Neural cell (in vitro differentiated cells): ENCODE data around the gene VPS13D. TPM values are rescaled to one million over a fixed set of nuclear protein-coding genes. Genes with fewer than 3 reads are reported as not detected.

Experiments used
- H2AFZ ChIP-seq: fragments of 200-600, 300-800 bp; sonication (generic), shearing (Covaris generic); 2 replicates; pipeline ENCODE4 v1.6.0; 2014; ENCODE audit warnings: low read depth, mild to moderate bottlenecking, antibody characterized with exemption, low read length, moderate library complexity
- H3F3A ChIP-seq: fragments of 200-600 bp; shearing (Covaris generic); 2 replicates; pipeline ENCODE4 v1.6.1; 2016; ENCODE audit warnings: mild to moderate bottlenecking, moderate library complexity, mixed read lengths, antibody characterized with exemption, low read length; ENCODE audit not compliant: insufficient read depth, poor library complexity, severe bottlenecking
- H3K27ac ChIP-seq: fragments of 200-600, 300-800 bp; sonication (generic), shearing (Covaris generic); 2 replicates; pipeline ENCODE4 v1.5.1; 2014; ENCODE audit warnings: mild to moderate bottlenecking, low read length, moderate library complexity
- H3K27me3 ChIP-seq: fragments of 300-800, 200-600 bp; sonication (generic), shearing (Covaris generic); 2 replicates; pipeline ENCODE4 v1.6.0; 2014; ENCODE audit warnings: mild to moderate bottlenecking, low read depth, low read length, moderate library complexity; ENCODE audit not compliant: insufficient read depth
- H3K36me3 ChIP-seq: fragments of 300-800, 200-600 bp; sonication (generic), shearing (Covaris generic); 2 replicates; pipeline ENCODE4 v1.5.1; 2014; ENCODE audit warnings: mild to moderate bottlenecking, antibody characterized with exemption, low read length, moderate library complexity; ENCODE audit not compliant: insufficient read depth
- H3K4me2 ChIP-seq: fragments of 300-800, 200-600 bp; sonication (generic), shearing (Covaris generic); 2 replicates; pipeline ENCODE4 v1.6.0; 2014; ENCODE audit warnings: mild to moderate bottlenecking, low read length
- H3K4me3 ChIP-seq: fragments of 300-800, 200-600 bp; sonication (generic), shearing (Covaris generic); 2 replicates; pipeline ENCODE4 v1.5.1; 2014; ENCODE audit warnings: mild to moderate bottlenecking, low read length, moderate library complexity
- H3K79me2 ChIP-seq: fragments of 200-600 bp; shearing (Covaris generic); replicated peaks from 2 replicates; pipeline ENCODE4 v1.6.0; 2014; ENCODE audit warnings: mild to moderate bottlenecking, low read length, moderate library complexity; ENCODE audit not compliant: insufficient read depth
- H3K9ac ChIP-seq: fragments of 300-800, 200-600 bp; sonication (generic), shearing (Covaris generic); 2 replicates; pipeline ENCODE4 v1.6.1; 2016; ENCODE audit warnings: mild to moderate bottlenecking, low read length, mixed read lengths
- H3K9me2 ChIP-seq: fragments of 200-600 bp; shearing (Covaris generic); 2 replicates; pipeline ENCODE4 v1.6.1; 2016; ENCODE audit warnings: mild to moderate bottlenecking, low read length, mixed read lengths; ENCODE audit not compliant: insufficient read depth
- H3K9me3 ChIP-seq: fragments of 200-600, 300-800 bp; sonication (generic), shearing (Covaris generic); 2 replicates; pipeline ENCODE4 v1.6.1; 2016; ENCODE audit warnings: mild to moderate bottlenecking, mixed run types, low read length, moderate library complexity, mixed read lengths
- H4K20me1 ChIP-seq: fragments of 200-600 bp; shearing (Covaris generic); 2 replicates; pipeline ENCODE4 v1.6.1; 2016; ENCODE audit warnings: mild to moderate bottlenecking, mixed run types; ENCODE audit not compliant: insufficient read depth
- EP300 ChIP-seq: fragments of 450-650 bp; conservative IDR thresholded peaks from 2 replicates; pipeline ENCODE4 v1.6.1; 2014; ENCODE audit warnings: antibody characterized with exemption, mild to moderate bottlenecking, moderate library complexity; ENCODE audit not compliant: poor library complexity, severe bottlenecking
- EZH2 ChIP-seq: fragments of 200-600, 300-800 bp; shearing (Covaris generic), sonication (generic); IDR thresholded peaks from 2 replicates; pipeline ENCODE4 v1.6.1; 2014; ENCODE audit warnings: antibody characterized with exemption, low read length, borderline replicate concordance, mild to moderate bottlenecking; ENCODE audit not compliant: insufficient read depth, poor library complexity, severe bottlenecking
- MXI1 ChIP-seq: fragments of 450-650 bp; conservative IDR thresholded peaks from 2 replicates; pipeline ENCODE4 v1.6.1; 2014; ENCODE audit warnings: antibody characterized with exemption, mild to moderate bottlenecking; ENCODE audit not compliant: poor library complexity, severe bottlenecking
- POLR2AphosphoS5 ChIP-seq: IDR thresholded peaks from 2 replicates; pipeline ENCODE4 v1.6.1; 2012
- RAD21 ChIP-seq: fragments of 450-650 bp; conservative IDR thresholded peaks from 2 replicates; pipeline ENCODE4 v1.6.1; 2014; ENCODE audit warnings: antibody characterized with exemption, mild to moderate bottlenecking, moderate library complexity
- SMC3 ChIP-seq: fragments of 450-650 bp; conservative IDR thresholded peaks from 2 replicates; pipeline ENCODE4 v1.6.1; 2014; ENCODE audit warnings: antibody characterized with exemption, mild to moderate bottlenecking, moderate library complexity; ENCODE audit not compliant: poor library complexity
- TAF1 ChIP-seq: IDR thresholded peaks from 2 replicates; pipeline ENCODE4 v1.6.1; 2012; ENCODE audit warnings: low read depth
- polyA plus RNA-seq: library from polyadenylated mRNA; depleted of rRNA; stranded (reverse); fragments of >200 nt; gene quantifications from 2 replicates; pipeline ENCODE4 v1.2.3, GENCODE V29; 2014
- TF ChIP-seq, protein P1 (sequence below): IDR thresholded peaks from 2 replicates; pipeline ENCODE4 v1.6.1; 2012; ENCODE audit warnings: borderline replicate concordance
- TF ChIP-seq, protein P2 (sequence below): fragments of 450-650 bp; IDR thresholded peaks from 2 replicates; pipeline ENCODE4 v1.5.1; 2014; ENCODE audit warnings: antibody characterized with exemption, mild to moderate bottlenecking, moderate library complexity; ENCODE audit not compliant: poor library complexity, severe bottlenecking

Gene VPS13D
- polyA plus RNA-seq, 1 donor from 2014 or later = 24.5 TPM

DNA sequence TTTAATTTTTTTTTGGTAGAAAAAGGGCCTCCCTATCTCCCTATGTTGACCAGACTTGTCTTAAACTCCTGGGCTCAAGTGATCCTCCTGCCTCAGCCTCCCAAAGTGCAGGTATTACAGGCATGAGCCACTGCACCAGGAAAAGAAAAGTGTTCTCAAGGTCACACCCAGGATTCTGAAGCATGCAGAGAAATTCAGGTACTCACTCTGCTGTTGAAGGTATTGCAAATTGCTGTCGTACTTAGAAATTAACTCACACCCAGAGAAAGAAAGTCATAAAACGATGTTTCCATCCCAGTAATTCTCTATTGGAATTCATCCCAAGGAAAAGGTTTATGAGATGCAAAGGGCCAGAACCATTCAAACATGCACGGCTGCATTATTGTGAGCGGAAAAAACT is 314.5 kb downstream of the VPS13D start:
- H3K9me2 ChIP-seq = no peaks in the 10 kb centered on the region
- H3K9ac ChIP-seq = no peak overlapping the region
- H3K27ac ChIP-seq = no peak overlapping the region
- H3K79me2 ChIP-seq = no peaks in the 10 kb centered on the region
- no peaks in the 10 kb centered on the region for H4K20me1 ChIP-seq
- H3K9me3 ChIP-seq = no peaks in the 10 kb centered on the region
- TF ChIP-seq EZH2 (no peak), RAD21 (no peak), EP300 (no peak), MXI1 (no peak), SMC3 (no peak), POLR2AphosphoS5 (no peak), TAF1 (no peak)
- TF ChIP-seq, protein P1, sequence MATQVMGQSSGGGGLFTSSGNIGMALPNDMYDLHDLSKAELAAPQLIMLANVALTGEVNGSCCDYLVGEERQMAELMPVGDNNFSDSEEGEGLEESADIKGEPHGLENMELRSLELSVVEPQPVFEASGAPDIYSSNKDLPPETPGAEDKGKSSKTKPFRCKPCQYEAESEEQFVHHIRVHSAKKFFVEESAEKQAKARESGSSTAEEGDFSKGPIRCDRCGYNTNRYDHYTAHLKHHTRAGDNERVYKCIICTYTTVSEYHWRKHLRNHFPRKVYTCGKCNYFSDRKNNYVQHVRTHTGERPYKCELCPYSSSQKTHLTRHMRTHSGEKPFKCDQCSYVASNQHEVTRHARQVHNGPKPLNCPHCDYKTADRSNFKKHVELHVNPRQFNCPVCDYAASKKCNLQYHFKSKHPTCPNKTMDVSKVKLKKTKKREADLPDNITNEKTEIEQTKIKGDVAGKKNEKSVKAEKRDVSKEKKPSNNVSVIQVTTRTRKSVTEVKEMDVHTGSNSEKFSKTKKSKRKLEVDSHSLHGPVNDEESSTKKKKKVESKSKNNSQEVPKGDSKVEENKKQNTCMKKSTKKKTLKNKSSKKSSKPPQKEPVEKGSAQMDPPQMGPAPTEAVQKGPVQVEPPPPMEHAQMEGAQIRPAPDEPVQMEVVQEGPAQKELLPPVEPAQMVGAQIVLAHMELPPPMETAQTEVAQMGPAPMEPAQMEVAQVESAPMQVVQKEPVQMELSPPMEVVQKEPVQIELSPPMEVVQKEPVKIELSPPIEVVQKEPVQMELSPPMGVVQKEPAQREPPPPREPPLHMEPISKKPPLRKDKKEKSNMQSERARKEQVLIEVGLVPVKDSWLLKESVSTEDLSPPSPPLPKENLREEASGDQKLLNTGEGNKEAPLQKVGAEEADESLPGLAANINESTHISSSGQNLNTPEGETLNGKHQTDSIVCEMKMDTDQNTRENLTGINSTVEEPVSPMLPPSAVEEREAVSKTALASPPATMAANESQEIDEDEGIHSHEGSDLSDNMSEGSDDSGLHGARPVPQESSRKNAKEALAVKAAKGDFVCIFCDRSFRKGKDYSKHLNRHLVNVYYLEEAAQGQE = no peak
- TF ChIP-seq, protein P2, sequence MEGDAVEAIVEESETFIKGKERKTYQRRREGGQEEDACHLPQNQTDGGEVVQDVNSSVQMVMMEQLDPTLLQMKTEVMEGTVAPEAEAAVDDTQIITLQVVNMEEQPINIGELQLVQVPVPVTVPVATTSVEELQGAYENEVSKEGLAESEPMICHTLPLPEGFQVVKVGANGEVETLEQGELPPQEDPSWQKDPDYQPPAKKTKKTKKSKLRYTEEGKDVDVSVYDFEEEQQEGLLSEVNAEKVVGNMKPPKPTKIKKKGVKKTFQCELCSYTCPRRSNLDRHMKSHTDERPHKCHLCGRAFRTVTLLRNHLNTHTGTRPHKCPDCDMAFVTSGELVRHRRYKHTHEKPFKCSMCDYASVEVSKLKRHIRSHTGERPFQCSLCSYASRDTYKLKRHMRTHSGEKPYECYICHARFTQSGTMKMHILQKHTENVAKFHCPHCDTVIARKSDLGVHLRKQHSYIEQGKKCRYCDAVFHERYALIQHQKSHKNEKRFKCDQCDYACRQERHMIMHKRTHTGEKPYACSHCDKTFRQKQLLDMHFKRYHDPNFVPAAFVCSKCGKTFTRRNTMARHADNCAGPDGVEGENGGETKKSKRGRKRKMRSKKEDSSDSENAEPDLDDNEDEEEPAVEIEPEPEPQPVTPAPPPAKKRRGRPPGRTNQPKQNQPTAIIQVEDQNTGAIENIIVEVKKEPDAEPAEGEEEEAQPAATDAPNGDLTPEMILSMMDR = no peak
- H3K27me3 ChIP-seq = no peaks in the 10 kb centered on the region
- no peak overlapping the region for H3K4me3 ChIP-seq
- H2AFZ ChIP-seq = no peak overlapping the region
- no peaks in the 10 kb centered on the region for H3F3A ChIP-seq
- H3K4me2 ChIP-seq = no peak overlapping the region
- H3K36me3 ChIP-seq = no peaks in the 10 kb centered on the region

DNA sequence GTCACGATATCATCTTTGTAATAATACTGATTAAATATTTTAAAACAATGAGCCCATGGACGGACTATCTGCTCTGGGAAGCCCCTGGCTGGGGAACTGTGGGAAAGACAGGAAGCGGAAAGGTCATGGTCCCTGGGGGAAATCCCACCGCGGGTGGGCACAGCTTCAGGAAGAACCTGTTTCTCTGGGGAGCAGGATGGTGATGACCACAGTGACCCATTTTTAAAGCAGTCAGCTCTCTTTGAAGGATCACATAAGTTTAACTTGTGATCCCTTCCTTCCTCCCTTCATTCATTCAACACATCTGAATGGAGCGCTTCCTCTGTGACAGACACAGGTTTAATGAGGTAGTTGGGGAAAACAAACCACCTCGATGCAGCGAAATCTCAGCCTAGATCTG is 315.2 kb downstream of the VPS13D start:
- H3K79me2 ChIP-seq = no peaks in the 10 kb centered on the region
- H3K9me3 ChIP-seq = no peaks in the 10 kb centered on the region
- no peaks in the 10 kb centered on the region for H3F3A ChIP-seq
- H3K9me2 ChIP-seq = no peaks in the 10 kb centered on the region
- no peak overlapping the region for H3K4me3 ChIP-seq
- TF ChIP-seq SMC3 (no peak), MXI1 (no peak), EZH2 (no peak), TAF1 (no peak), EP300 (no peak), POLR2AphosphoS5 (no peak), RAD21 (no peak)
- TF ChIP-seq, protein P2 = no peak
- TF ChIP-seq, protein P1 = no peak
- H3K27me3 ChIP-seq = no peaks in the 10 kb centered on the region
- H3K9ac ChIP-seq = no peak overlapping the region
- H4K20me1 ChIP-seq = no peaks in the 10 kb centered on the region
- no peak overlapping the region for H2AFZ ChIP-seq
- no peak overlapping the region for H3K27ac ChIP-seq
- no peaks in the 10 kb centered on the region for H3K36me3 ChIP-seq
- H3K4me2 ChIP-seq = no peak overlapping the region
